ENCODE measurements around the gene ROR2.
A peak's percentile ranks its signal among the peaks of the same experiment; 100 is the strongest.

Gene ROR2

GRCh38 chr9:91907484-91908292, 42.3 kb downstream of the ROR2 start:
- peak overlapping the region; percentile 69 for H3K9ac ChIP-seq (ENCODE audit: low read length)
- H2AK5ac ChIP-seq (ENCODE audit: low read length), result peak overlapping the region; percentile 99
- no peak overlapping the region for H4K8ac ChIP-seq (ENCODE audit: low read depth, low read length)
- H3K56ac ChIP-seq (ENCODE audit: low read length), result peak overlapping the region; percentile 92
- peaks cover 16% of the 10 kb centered on the region for H3K79me1 ChIP-seq (ENCODE audit: low read length)
- H3K27ac ChIP-seq (ENCODE audit: low read depth, low read length), result peak overlapping the region; percentile 89
- H4K5ac ChIP-seq (ENCODE audit: low read length), result peak overlapping the region; percentile 98
- peak overlapping the region; percentile 74 for H3K23ac ChIP-seq (ENCODE audit: low read length)
- peaks cover 46% of the 10 kb centered on the region for H3K79me2 ChIP-seq (ENCODE audit: control insufficient read depth, insufficient read depth, low read length)
- peak overlapping the region; percentile 43 for H3K18ac ChIP-seq (ENCODE audit: low read length)
- no CpG with 5 or more reads among the region's 8 CpGs for WGBS (ENCODE audit: extremely low coverage, insufficient coverage, low lambda C conversion rate)
- H3K4ac ChIP-seq (ENCODE audit: low read depth, low read length), result peak overlapping the region; percentile 75
- H2BK5ac ChIP-seq (ENCODE audit: low read length), result peak overlapping the region; percentile 99
- peaks cover 30% of the 10 kb centered on the region for H3K4me1 ChIP-seq (ENCODE audit: control insufficient read depth, low read depth, low read length)
- peak; percentile 97 for DNase-seq
- peak overlapping the region; percentile 83 for H2BK120ac ChIP-seq (ENCODE audit: low read depth, low read length)
- H2BK15ac ChIP-seq (replicated peaks; ENCODE audit: low read depth), result no peak overlapping the region
- no peaks in the 10 kb centered on the region for H3K27me3 ChIP-seq (ENCODE audit: insufficient read depth, low read length, poor library complexity)
- H3K4me3 ChIP-seq (ENCODE audit: low read length), result no peak overlapping the region
- H3K4me2 ChIP-seq (ENCODE audit: low read length), result peak overlapping the region; percentile 48
- no peaks in the 10 kb centered on the region for H3K36me3 ChIP-seq (ENCODE audit: control insufficient read depth, insufficient read depth, low read length)

GRCh38 chr9:91905991-91906469, 44.0 kb downstream of the ROR2 start:
- DNase-seq, result no peak
- peak overlapping the region; percentile 73 for H3K9ac ChIP-seq (ENCODE audit: low read length)
- peak overlapping the region; percentile 95 for H2BK120ac ChIP-seq (ENCODE audit: low read depth, low read length)
- peak overlapping the region; percentile 93 for H2AK5ac ChIP-seq (ENCODE audit: low read length)
- no peak overlapping the region for H3K4me3 ChIP-seq (ENCODE audit: low read length)
- peak overlapping the region; percentile 98 for H4K5ac ChIP-seq (ENCODE audit: low read length)
- H3K4ac ChIP-seq (ENCODE audit: low read depth, low read length), result peak overlapping the region; percentile 91
- no peak overlapping the region for H2BK15ac ChIP-seq (replicated peaks; ENCODE audit: low read depth)
- no peak overlapping the region for H4K8ac ChIP-seq (ENCODE audit: low read depth, low read length)
- peaks cover 38% of the 10 kb centered on the region for H3K4me1 ChIP-seq (ENCODE audit: control insufficient read depth, low read depth, low read length)
- no peak overlapping the region for H3K4me2 ChIP-seq (ENCODE audit: low read length)
- no peaks in the 10 kb centered on the region for H3K36me3 ChIP-seq (ENCODE audit: control insufficient read depth, insufficient read depth, low read length)
- H3K18ac ChIP-seq (ENCODE audit: low read length), result peak overlapping the region; percentile 33
- peaks cover 47% of the 10 kb centered on the region for H3K79me2 ChIP-seq (ENCODE audit: control insufficient read depth, insufficient read depth, low read length)
- H3K23ac ChIP-seq (ENCODE audit: low read length), result no peak overlapping the region
- peaks cover 14% of the 10 kb centered on the region for H3K79me1 ChIP-seq (ENCODE audit: low read length)
- peak overlapping the region; percentile 36 for H3K27ac ChIP-seq (ENCODE audit: low read depth, low read length)
- no peaks in the 10 kb centered on the region for H3K27me3 ChIP-seq (ENCODE audit: insufficient read depth, low read length, poor library complexity)
- H3K56ac ChIP-seq (ENCODE audit: low read length), result peak overlapping the region; percentile 84
- WGBS (ENCODE audit: extremely low coverage, insufficient coverage, low lambda C conversion rate), result no CpG with 5 or more reads among the region's 11 CpGs
- H2BK5ac ChIP-seq (ENCODE audit: low read length), result peak overlapping the region; percentile 98

- Histone ChIP-seq H2AK5ac (ENCODE audit: low read length) (peak overlapping the region; percentile 90), H3K18ac (ENCODE audit: low read length) (no peak overlapping the region), H3K56ac (ENCODE audit: low read length) (peak overlapping the region; percentile 57), H4K5ac (ENCODE audit: low read length) (peak overlapping the region; percentile 2), H3K4ac (ENCODE audit: low read depth, low read length) (no peak overlapping the region), H3K4me3 (ENCODE audit: low read length) (no peak overlapping the region), H2BK5ac (ENCODE audit: low read length) (peak overlapping the region; percentile 77), H2BK120ac (ENCODE audit: low read depth, low read length) (no peak overlapping the region), H4K8ac (ENCODE audit: low read depth, low read length) (no peak overlapping the region), H2BK15ac (replicated peaks; ENCODE audit: low read depth) (no peak overlapping the region), H3K9ac (ENCODE audit: low read length) (peak overlapping the region; percentile 0), H3K4me1 (ENCODE audit: control insufficient read depth, low read depth, low read length) (peaks cover 41% of the 10 kb centered on the region), H3K36me3 (ENCODE audit: control insufficient read depth, insufficient read depth, low read length) (no peaks in the 10 kb centered on the region), H3K79me2 (ENCODE audit: control insufficient read depth, insufficient read depth, low read length) (peaks cover 45% of the 10 kb centered on the region), H3K27ac (ENCODE audit: low read depth, low read length) (no peak overlapping the region), H3K27me3 (ENCODE audit: insufficient read depth, low read length, poor library complexity) (no peaks in the 10 kb centered on the region), H3K23ac (ENCODE audit: low read length) (no peak overlapping the region), H3K79me1 (ENCODE audit: low read length) (peaks cover 12% of the 10 kb centered on the region), H3K4me2 (ENCODE audit: low read length) (no peak overlapping the region)
- WGBS (ENCODE audit: extremely low coverage, insufficient coverage, low lambda C conversion rate), result 100% methylated on average over 1 of the region's 1 CpG
- no peak for DNase-seq
Measured at GRCh38 chr9:91905237-91905650, 44.8 kb downstream of the ROR2 start.

GRCh38 chr9:91904588-91905236, 45.3 kb downstream of the ROR2 start:
- Histone ChIP-seq H3K36me3 (ENCODE audit: control insufficient read depth, insufficient read depth, low read length) (no peaks in the 10 kb centered on the region), H3K27ac (ENCODE audit: low read depth, low read length) (no peak overlapping the region), H3K27me3 (ENCODE audit: insufficient read depth, low read length, poor library complexity) (no peaks in the 10 kb centered on the region), H3K23ac (ENCODE audit: low read length) (peak overlapping the region; percentile 29), H3K18ac (ENCODE audit: low read length) (no peak overlapping the region), H2AK5ac (ENCODE audit: low read length) (peak overlapping the region; percentile 90), H3K4ac (ENCODE audit: low read depth, low read length) (no peak overlapping the region), H4K5ac (ENCODE audit: low read length) (no peak overlapping the region), H3K56ac (ENCODE audit: low read length) (peak overlapping the region; percentile 57), H3K79me2 (ENCODE audit: control insufficient read depth, insufficient read depth, low read length) (peaks cover 43% of the 10 kb centered on the region), H3K9ac (ENCODE audit: low read length) (peak overlapping the region; percentile 25), H4K8ac (ENCODE audit: low read depth, low read length) (no peak overlapping the region), H3K79me1 (ENCODE audit: low read length) (peaks cover 11% of the 10 kb centered on the region), H2BK120ac (ENCODE audit: low read depth, low read length) (no peak overlapping the region), H2BK5ac (ENCODE audit: low read length) (peak overlapping the region; percentile 77), H3K4me2 (ENCODE audit: low read length) (no peak overlapping the region), H2BK15ac (replicated peaks; ENCODE audit: low read depth) (no peak overlapping the region), H3K4me3 (ENCODE audit: low read length) (no peak overlapping the region), H3K4me1 (ENCODE audit: control insufficient read depth, low read depth, low read length) (peaks cover 43% of the 10 kb centered on the region)
- WGBS (ENCODE audit: extremely low coverage, insufficient coverage, low lambda C conversion rate), result 100% methylated on average over 2 of the region's 10 CpGs
- no peak for DNase-seq

- H2BK5ac ChIP-seq (ENCODE audit: low read length), result peak overlapping the region; percentile 12
- H2AK5ac ChIP-seq (ENCODE audit: low read length), result no peak overlapping the region
- no peak overlapping the region for H3K4me3 ChIP-seq (ENCODE audit: low read length)
- no CpG with 5 or more reads among the region's 12 CpGs for WGBS (ENCODE audit: extremely low coverage, insufficient coverage, low lambda C conversion rate)
- H4K8ac ChIP-seq (ENCODE audit: low read depth, low read length), result no peak overlapping the region
- H3K79me1 ChIP-seq (ENCODE audit: low read length), result peaks cover 21% of the 10 kb centered on the region
- H3K4me1 ChIP-seq (ENCODE audit: control insufficient read depth, low read depth, low read length), result peaks cover 55% of the 10 kb centered on the region
- H3K56ac ChIP-seq (ENCODE audit: low read length), result no peak overlapping the region
- H3K4ac ChIP-seq (ENCODE audit: low read depth, low read length), result no peak overlapping the region
- no peaks in the 10 kb centered on the region for H3K27me3 ChIP-seq (ENCODE audit: insufficient read depth, low read length, poor library complexity)
- no peak overlapping the region for H3K27ac ChIP-seq (ENCODE audit: low read depth, low read length)
- DNase-seq, result no peak
- H2BK120ac ChIP-seq (ENCODE audit: low read depth, low read length), result no peak overlapping the region
- no peak overlapping the region for H2BK15ac ChIP-seq (replicated peaks; ENCODE audit: low read depth)
- H3K36me3 ChIP-seq (ENCODE audit: control insufficient read depth, insufficient read depth, low read length), result no peaks in the 10 kb centered on the region
- no peak overlapping the region for H4K5ac ChIP-seq (ENCODE audit: low read length)
- H3K4me2 ChIP-seq (ENCODE audit: low read length), result no peak overlapping the region
- peak overlapping the region; percentile 32 for H3K18ac ChIP-seq (ENCODE audit: low read length)
- H3K23ac ChIP-seq (ENCODE audit: low read length), result no peak overlapping the region
- H3K9ac ChIP-seq (ENCODE audit: low read length), result peak overlapping the region; percentile 6
- peaks cover 57% of the 10 kb centered on the region for H3K79me2 ChIP-seq (ENCODE audit: control insufficient read depth, insufficient read depth, low read length)
Measured at GRCh38 chr9:91903126-91903911, 46.7 kb downstream of the ROR2 start.

Measured in mesendoderm (in vitro differentiated cells).